Testis (tissue), 2 donors: Measurements from ENCODE around the gene GSC2.

ENCODE experiments used
- CTCF ChIP-seq, 3 experiments: fragments of 450-650 bp in 2 of 3; fragments of 200-600 bp in 1 of 3; sonication (generic) in 1 of 3; IDR thresholded peaks; one replicate each; pipeline ENCODE4 v1.5.1; 2016 to 2019; ENCODE audit warnings: antibody characterized with exemption in 3 of 3, mild to moderate bottlenecking in 2 of 3, moderate library complexity in 1 of 3
- POLR2A ChIP-seq: fragments of 450-650 bp; IDR thresholded peaks from one replicate; pipeline ENCODE4 v1.6.1; 2017; ENCODE audit warnings: antibody characterized with exemption, mild to moderate bottlenecking, moderate library complexity

- TF ChIP-seq POLR2A = no peak
- TF ChIP-seq CTCF (IDR thresholded peaks at IDR 0.05) = no peak
Measured at GRCh38 chr22:19143967-19144400, 6.1 kb downstream of the GSC2 start.
